A549 treated with DMSO at 1 μM for 4 hours (cell line): ENCODE measurements around the gene OTUD3. TPM values are rescaled to one million over a fixed set of nuclear protein-coding genes. Genes with fewer than 3 reads are reported as not detected.

Experiments used
- total RNA-seq: library from RNA; stranded (reverse); fragments of 200-300 nt; extraction: Qiagen RNA extraction; gene quantifications from 5 replicates; pipeline ENCODE4 v1.2.3, GENCODE V29; 2022; ENCODE audit warnings: low read depth

The OTUD3 gene
- total RNA-seq = 2.9 to 3.8 TPM (median 3.2 TPM) in 5 replicates

DNA sequence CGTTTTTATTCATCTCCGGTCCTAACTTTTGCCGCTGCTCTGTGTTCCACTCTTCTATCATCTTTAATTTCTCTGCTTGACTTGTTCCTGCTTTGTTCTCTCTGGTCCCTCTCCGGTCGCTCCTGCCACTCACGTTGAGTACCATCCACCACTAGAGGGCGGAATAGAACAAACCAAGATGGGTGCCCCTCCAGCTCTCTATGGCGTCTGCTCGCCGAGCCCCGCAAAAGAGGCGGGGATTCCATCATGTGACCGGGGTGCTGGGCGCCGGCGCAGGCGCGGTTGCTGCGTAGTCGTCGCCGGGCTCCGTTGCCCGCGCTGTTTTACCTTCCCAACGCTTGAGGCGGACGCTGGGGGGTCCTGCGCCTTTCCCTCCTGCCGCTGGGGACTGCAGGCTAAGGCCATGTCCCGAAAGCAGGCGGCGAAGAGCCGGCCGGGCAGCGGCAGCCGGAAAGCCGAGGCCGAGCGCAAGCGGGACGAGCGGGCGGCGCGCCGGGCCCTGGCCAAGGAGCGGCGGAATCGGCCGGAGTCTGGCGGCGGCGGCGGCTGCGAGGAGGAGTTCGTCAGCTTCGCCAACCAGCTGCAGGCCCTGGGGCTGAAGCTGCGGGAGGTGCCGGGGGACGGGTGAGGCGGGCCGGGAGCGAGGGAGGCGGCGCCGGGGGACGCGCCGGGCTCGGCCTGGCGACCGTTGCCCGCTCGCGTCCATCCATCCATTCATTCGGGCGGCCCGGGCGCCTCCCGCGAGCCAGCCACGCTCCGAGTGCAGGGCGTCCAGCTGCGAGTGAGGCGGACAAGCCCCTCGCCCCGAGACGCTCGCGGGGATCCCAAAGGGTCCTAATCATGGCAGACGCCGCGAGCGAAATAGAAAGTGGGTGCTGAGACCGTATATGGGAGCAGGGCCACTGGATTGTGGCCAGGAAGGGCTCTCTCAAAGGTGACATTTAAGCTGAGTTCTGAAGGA is at the start of gene OTUD3:
TSS of gene OTUD3 (plus strand) at position 285 of the 961 bp plus-strand sequence. CDS start at position 404, 119 bp downstream.

GRCh38 chr1:19923137-19923952 is 41.1 kb downstream of the OTUD3 start, which contains the start of gene PLA2G2E:
PLA2G2E (minus strand) TSS chr1:19923617; CDS start chr1:19923559, 58 bp downstream.

Other genes starting within 250 kb of the OTUD3 start
- 25.1 to 48.0 TPM (median 37.0 TPM) in 5 replicates for gene NBL1, start 238.1 kb upstream of the OTUD3 start, total RNA-seq
- gene HTR6, start 217.5 kb upstream of the OTUD3 start, total RNA-seq = 0.07 to 0.18 TPM (median 0.17 TPM) in 5 replicates
- gene TMCO4, start 82.5 kb upstream of the OTUD3 start, total RNA-seq = 3.9 to 7.6 TPM (median 6.7 TPM) in 5 replicates
- not detected in 5 replicates for gene RNF186, start 67.1 kb upstream of the OTUD3 start, total RNA-seq
- gene PLA2G2E, start 41.2 kb downstream of the OTUD3 start, total RNA-seq = not detected in 5 replicates
- not detected in 5 replicates for gene PLA2G2A, start 97.2 kb downstream of the OTUD3 start, total RNA-seq
- gene PLA2G5, start 187.8 kb downstream of the OTUD3 start, total RNA-seq = not detected in 5 replicates
- gene PLA2G2D, start 237.1 kb downstream of the OTUD3 start, total RNA-seq = not detected in 5 replicates